Cerebellar cortex (tissue), 1 donor: ENCODE data around the gene TFAP2D.

Source experiments
- DNase-seq: peaks from one replicate; pipeline ENCODE4 v3.0.0-alpha.2; 2015; ENCODE audit warnings: low spot score

TFAP2D gene

GRCh38 chr6:50713226-50713625 is at the start of gene TFAP2D:
Gene TFAP2D, plus strand, starts transcription at chr6:50713526. Its CDS starts 530 bp downstream, at chr6:50714056.
- DNase-seq, result no peak

GRCh38 chr6:50663806-50664205 is 49.5 kb upstream of the TFAP2D start:
- DNase-seq, result no peak

- no peak for DNase-seq
These were observed 47.2 kb upstream of the TFAP2D start for GRCh38 chr6:50666089-50666488.

DNA sequence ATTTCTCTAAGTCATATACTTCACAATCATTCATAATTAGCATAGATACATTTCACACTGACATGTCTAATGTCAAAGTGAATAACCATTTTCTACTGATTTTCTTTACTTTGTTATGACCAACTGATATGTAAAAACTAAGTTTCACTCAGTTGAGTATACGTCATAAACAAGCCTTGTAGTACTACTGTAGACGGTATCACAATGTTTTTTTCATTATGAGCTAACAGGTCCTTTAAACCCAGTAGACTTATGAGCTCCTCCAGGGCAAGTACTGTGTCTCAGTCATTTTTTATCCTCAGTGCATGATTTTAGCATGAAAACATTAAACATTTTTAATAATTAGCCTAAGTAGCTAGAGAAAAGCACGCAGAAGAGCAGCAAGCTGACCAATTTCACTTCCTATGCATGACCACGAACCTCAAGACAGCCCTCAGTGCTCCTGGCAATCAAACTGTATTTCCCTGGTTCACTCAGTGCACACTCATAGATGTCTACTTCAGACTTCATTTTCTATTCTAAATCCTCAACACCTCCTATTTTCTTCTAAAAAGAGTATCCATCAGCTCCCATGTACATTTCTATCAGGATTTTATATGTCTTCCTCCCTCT is 32.0 kb upstream of the TFAP2D start:
- no peak for DNase-seq

DNA sequence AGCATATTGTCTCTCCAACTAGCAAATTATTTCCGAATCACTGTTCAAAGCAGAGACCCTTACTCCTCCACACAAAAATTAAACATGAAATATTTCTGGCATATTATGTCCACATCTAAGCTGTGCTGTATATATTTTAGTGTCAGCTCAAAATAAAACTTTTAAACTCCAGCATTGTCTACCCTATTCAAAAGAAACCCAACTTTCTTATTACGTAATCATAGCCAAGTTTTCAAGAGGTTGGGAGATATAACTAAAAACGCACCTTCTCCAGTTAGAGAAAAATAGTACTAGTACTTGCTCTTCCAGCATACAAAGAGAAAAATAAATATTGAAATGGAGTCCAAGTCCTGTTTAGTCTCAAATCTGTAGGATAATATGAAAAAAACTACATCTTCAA is 24.1 kb upstream of the TFAP2D start:
- no peak for DNase-seq

DNA sequence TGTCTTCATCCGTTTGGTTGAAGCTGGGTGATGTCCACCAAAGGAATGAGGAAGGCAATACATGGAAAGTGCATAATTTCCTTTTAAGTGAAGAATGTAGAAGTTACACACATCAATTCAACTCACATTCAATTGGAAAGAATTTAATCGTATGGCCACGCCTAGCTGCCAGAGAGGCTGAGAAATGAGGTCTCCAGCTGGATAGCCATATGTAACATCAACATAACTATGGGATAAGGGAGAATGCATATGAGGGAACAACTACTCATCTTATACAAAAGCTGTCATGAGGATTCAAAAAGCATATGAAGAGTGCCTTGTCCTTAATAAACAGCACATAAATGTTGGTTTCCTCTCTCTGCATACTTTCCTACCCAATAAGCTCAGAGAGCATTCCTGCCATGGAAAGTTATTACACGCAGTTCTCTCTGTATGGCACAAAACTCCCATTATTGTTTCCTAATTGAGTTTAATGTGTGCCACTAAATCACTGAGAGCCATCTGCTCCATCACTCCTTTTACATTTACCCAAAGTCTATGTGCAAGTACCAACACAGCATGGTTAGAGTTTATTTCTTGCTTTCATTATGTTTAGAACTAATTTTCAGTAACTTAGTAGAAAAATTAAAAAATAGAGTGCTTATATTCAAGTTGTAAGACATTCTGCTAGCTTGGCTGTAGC is 21.4 kb upstream of the TFAP2D start:
- no peak for DNase-seq

- DNase-seq, result no peak
These were observed 14.8 kb upstream of the TFAP2D start for GRCh38 chr6:50698546-50698945.

- DNase-seq, result no peak
These were observed 14.1 kb upstream of the TFAP2D start for GRCh38 chr6:50699051-50699775.

GRCh38 chr6:50706575-50706974 is 6.8 kb upstream of the TFAP2D start:
- no peak for DNase-seq

- DNase-seq, result no peak
These were observed 6.1 kb upstream of the TFAP2D start for GRCh38 chr6:50707191-50707590.

GRCh38 chr6:50707652-50708300 is 5.5 kb upstream of the TFAP2D start:
- DNase-seq, result no peak

GRCh38 chr6:50708664-50709365 is 4.5 kb upstream of the TFAP2D start:
- no peak for DNase-seq

- no peak for DNase-seq
These were observed 4.0 kb upstream of the TFAP2D start for GRCh38 chr6:50709366-50709734.

- DNase-seq, result no peak
These were observed 1.6 kb upstream of the TFAP2D start for GRCh38 chr6:50711686-50712085.

DNA sequence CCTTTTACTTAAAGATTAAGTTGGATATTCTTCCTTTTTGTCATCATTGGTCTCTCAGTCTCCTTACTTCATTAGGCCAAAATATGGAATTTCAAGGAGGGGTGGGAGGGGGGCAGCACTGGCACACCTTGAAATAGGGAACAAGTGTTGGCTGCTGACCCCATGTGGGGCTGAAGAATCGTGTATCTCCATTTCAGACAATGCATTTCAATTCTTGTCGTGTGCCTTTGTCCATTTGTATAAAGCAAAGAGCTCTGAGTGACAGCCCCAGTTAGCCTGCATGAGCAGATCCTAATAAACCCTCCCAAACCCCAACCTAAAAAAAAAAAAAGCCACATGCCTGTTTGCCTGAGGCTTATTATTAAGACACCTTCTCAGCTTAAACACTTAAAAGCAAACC is 1.0 kb upstream of the TFAP2D start:
- DNase-seq, result no peak

DNA sequence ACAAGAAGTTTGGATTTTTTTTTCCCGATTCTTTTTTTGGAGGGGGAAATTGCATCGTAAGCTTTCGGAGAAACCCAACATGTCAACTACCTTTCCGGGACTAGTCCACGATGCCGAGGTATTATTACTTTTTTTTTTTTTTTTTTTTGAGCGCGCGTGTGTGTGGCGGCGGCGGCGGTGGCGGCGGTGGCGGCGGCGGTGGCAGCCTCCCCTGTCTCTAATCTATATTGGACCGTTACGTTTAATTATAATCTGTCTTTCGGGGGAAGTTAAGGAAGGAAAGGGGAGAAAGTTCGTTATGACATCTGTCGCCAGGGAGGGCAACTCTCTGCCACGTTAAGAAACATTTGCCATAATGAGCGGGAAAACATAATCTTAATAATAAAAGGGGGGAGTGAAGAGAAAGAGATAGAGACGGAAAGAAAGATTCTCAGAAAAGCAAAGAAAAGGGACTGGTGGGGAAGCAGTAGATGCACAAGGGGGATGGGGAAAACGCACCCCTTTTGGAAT is 706 bp downstream of the TFAP2D start:
- DNase-seq, result no peak

- no peak for DNase-seq
These were observed 1.4 kb downstream of the TFAP2D start for GRCh38 chr6:50714487-50715379.

- DNase-seq, result no peak
These were observed 3.7 kb downstream of the TFAP2D start for GRCh38 chr6:50716899-50717509.

- DNase-seq, result no peak
These were observed 4.6 kb downstream of the TFAP2D start for GRCh38 chr6:50717734-50718457.

DNA sequence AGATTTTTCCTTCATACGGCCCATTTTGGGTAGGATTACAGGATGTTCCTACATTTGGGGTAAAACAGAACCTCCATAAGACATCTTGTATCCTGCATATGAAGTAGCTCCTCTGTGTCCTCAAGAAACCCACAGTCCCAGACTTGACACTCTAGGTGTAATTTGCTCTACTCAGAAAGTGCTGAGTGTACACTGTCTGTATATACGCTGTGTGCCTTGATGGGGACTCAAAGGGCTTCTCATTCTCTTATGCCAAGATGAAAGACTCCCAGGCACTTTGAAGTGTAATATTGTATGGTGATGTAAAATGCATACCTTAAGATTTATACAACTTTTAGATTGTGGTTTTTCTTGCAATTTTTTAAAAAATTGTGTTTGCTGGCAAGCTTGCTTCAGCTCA is 5.2 kb downstream of the TFAP2D start:
- no peak for DNase-seq
